Lower lobe of right lung (tissue), 2 donors: Measurements from ENCODE around the gene CHST3. TPM values are rescaled to one million over a fixed set of nuclear protein-coding genes. Genes with fewer than 3 reads are reported as not detected.

Experiments used
- ATAC-seq, 2 donors: fragments of 200-7000 bp; cut with Tn5 transposase; one replicate each; pipeline ENCODE4 v1.9.1; 2020 to 2022; ENCODE audit warnings: mild to moderate bottlenecking in 2 of 2, moderate library complexity in 2 of 2
- DNase-seq: peaks from one replicate; pipeline ENCODE4 v3.0.0-alpha.2; 2020
- H3K27ac ChIP-seq: fragments of 200-600 bp; one replicate; pipeline ENCODE4 v1.8.0; 2022
- H3K27me3 ChIP-seq: fragments of 200-600 bp; one replicate; pipeline ENCODE4 v1.8.0; 2022; ENCODE audit warnings: low read depth
- H3K36me3 ChIP-seq: fragments of 200-600 bp; one replicate; pipeline ENCODE4 v1.8.0; 2022; ENCODE audit warnings: mild to moderate bottlenecking
- H3K4me1 ChIP-seq: fragments of 200-600 bp; one replicate; pipeline ENCODE4 v1.8.0; 2022
- H3K4me3 ChIP-seq: fragments of 200-600 bp; one replicate; pipeline ENCODE4 v1.8.0; 2022; ENCODE audit warnings: mild to moderate bottlenecking
- H3K9me3 ChIP-seq: fragments of 200-600 bp; one replicate; pipeline ENCODE4 v1.8.0; 2022
- intact Hi-C: fragments of 100-400 bp; cut with DNase I; formaldehyde crosslinking; loops from one replicate; pipeline ENCODE4 v1.11.0; 2022
- total RNA-seq: library from RNA; stranded (reverse); fragmentation: NEBNext Ultra II Directional; extraction: Animal tissue kit (Norgen Biotek cat#: 25700); gene quantifications from one replicate; pipeline ENCODE4 v1.2.1, GENCODE V29; 2021
- TF ChIP-seq, protein P1 (sequence below): fragments of 200-600 bp; IDR thresholded peaks from one replicate; pipeline ENCODE4 v1.8.0; 2022; ENCODE audit warnings: antibody characterized with exemption, mild to moderate bottlenecking
- donor health status: DM: no; HTN: yes; CAD: no; lungs with severe emphysema.

The CHST3 gene
- total RNA-seq, 1 donor from 2014 or later: 12.0 TPM

DNA sequence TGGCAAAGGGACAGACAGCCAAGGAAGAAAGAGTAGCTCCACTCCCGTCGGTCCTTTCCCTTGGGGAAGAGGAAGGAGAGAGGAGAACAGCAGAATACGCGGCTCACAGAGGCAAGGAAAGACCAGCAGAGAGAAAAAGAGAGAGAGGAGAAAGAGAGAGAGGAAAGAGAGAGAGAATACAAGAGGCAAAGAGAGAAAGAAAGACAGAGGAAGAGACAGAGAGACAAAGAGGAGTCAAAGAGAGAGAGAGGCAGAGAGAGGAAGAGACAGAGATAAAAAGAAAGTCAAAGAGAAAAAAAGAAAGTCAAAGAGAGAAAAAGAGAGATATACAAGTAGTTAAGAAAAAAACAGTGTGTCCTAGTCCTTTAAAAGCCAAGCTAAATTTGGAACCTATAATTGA, 23.4 kb upstream of the CHST3 start:
- no peak overlapping the region for H3K27ac ChIP-seq
- H3K27me3 ChIP-seq: no peaks in the 10 kb centered on the region
- peaks cover 22% of the 10 kb centered on the region for H3K9me3 ChIP-seq
- no peak overlapping the region for H3K4me3 ChIP-seq
- DNase-seq: no peak
- H3K4me1 ChIP-seq: no peaks in the 10 kb centered on the region
- TF ChIP-seq, protein P1, sequence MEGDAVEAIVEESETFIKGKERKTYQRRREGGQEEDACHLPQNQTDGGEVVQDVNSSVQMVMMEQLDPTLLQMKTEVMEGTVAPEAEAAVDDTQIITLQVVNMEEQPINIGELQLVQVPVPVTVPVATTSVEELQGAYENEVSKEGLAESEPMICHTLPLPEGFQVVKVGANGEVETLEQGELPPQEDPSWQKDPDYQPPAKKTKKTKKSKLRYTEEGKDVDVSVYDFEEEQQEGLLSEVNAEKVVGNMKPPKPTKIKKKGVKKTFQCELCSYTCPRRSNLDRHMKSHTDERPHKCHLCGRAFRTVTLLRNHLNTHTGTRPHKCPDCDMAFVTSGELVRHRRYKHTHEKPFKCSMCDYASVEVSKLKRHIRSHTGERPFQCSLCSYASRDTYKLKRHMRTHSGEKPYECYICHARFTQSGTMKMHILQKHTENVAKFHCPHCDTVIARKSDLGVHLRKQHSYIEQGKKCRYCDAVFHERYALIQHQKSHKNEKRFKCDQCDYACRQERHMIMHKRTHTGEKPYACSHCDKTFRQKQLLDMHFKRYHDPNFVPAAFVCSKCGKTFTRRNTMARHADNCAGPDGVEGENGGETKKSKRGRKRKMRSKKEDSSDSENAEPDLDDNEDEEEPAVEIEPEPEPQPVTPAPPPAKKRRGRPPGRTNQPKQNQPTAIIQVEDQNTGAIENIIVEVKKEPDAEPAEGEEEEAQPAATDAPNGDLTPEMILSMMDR: no peak
- H3K36me3 ChIP-seq: no peaks in the 10 kb centered on the region
- intact Hi-C loops: no loop called here
- ATAC-seq: no peak

DNA sequence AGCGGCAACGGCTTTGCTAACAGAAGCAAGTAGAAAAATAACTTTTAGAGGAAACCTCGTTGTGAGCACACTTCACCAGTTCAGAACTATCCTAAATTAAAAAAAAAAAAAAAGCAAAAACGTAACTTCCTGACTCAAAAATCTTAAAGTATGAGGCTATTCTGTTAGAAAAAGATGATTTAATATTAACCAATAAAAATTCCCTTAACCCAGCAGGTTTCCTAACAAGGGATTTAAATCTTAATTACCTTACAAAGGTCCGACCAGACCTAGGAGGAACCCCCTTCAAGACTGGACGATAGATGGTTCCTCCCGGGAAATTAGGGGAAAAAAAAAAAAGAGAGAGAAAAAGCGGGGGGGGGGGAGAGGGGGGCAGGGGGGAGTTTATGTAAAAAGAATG, 22.9 kb upstream of the CHST3 start:
- no peak for DNase-seq
- H3K4me1 ChIP-seq: no peaks in the 10 kb centered on the region
- ATAC-seq: no peak
- peaks cover 28% of the 10 kb centered on the region for H3K9me3 ChIP-seq
- no peaks in the 10 kb centered on the region for H3K27me3 ChIP-seq
- intact Hi-C loops: no loop called here
- no peak overlapping the region for H3K27ac ChIP-seq
- H3K36me3 ChIP-seq: no peaks in the 10 kb centered on the region
- TF ChIP-seq, protein P1: no peak
- no peak overlapping the region for H3K4me3 ChIP-seq

DNA sequence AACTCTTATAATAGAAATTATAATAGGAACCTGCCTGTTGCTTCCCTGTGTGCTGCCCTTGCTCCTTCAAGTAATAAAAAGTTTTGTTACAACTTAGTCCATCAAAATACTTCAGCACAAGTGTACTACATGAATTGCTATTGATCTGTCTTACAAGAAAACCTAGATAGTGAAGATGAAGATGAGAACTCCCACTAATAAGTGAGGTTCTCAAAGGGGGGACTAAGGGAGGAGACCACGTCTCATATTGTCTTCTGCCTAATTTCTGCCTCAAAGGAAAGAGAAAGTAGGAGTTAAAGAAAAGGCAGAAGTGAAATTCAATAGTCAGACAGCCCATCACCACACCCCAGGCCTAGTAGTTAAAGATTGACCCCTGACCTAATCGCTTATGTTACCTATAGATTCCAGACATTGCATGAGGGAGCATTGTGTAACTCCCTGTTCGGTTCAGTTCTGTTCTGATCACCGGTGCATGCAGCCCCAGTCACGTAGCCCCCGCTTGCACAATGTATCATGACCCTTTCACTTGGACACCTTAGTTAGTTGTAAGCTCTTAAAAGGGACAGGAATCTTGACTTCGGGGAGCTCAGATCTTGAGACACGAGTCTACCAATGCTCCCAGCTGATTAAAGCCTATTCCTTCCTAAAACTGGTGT, 18.2 kb upstream of the CHST3 start:
- no peaks in the 10 kb centered on the region for H3K36me3 ChIP-seq
- ATAC-seq (no peak), DNase-seq (no peak)
- TF ChIP-seq, protein P1: no peak
- no peaks in the 10 kb centered on the region for H3K4me1 ChIP-seq
- no peak overlapping the region for H3K27ac ChIP-seq
- no peaks in the 10 kb centered on the region for H3K27me3 ChIP-seq
- intact Hi-C loops: no loop called here
- H3K4me3 ChIP-seq: no peak overlapping the region
- peaks cover 44% of the 10 kb centered on the region for H3K9me3 ChIP-seq

DNA sequence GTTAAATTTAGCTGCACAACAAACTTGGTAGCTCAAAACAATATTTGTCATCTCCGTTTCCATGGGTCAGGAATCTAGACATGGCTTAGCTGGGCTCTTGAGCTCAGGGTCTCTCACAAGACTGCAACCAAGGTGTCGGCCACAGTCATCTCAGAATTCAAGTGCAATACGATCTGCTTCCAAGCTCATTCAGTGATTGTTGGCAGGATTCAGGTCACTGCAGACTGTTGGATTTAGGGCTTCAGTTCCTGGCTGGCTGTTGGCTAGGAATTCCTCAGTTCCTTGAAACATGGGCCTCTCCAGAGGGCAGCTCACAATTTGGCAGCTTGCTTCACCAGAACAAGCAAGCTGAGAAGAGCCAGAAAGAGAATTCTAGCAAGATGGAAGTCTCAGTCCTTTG, 17.5 kb upstream of the CHST3 start:
- no peaks in the 10 kb centered on the region for H3K36me3 ChIP-seq
- TF ChIP-seq, protein P1: no peak
- intact Hi-C loops: no loop called here
- no peaks in the 10 kb centered on the region for H3K4me1 ChIP-seq
- no peak overlapping the region for H3K27ac ChIP-seq
- no peak for DNase-seq
- H3K4me3 ChIP-seq: no peak overlapping the region
- H3K27me3 ChIP-seq: no peaks in the 10 kb centered on the region
- H3K9me3 ChIP-seq: peaks cover 44% of the 10 kb centered on the region
- ATAC-seq: no peak

DNA sequence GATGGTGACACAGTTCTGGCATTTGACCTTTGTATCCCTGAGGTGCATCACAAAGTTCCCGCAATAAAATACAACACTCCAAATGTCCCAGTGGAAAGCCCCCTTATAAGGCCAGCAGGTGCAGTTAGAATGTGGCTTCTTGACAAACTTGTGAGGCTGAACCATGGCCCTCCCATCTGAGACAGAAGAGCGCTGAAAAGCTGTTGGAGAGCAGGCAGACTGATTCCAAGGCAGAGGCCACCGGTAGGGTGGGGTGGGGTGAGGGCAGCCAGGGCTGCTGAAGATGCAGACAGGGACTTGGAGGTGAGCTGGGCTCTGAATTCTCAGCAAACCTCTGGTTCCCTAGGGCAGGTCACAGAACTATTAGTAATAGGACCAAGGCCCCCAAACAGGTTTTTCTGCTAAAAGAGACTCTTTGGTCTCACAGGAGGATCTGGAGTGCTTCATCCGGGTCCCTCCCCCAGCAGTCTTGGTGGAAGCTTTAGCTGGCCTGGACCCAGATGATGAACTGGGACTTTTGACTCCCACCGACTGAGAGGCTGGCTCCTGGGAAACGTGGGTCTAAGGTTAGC, 15.6 kb upstream of the CHST3 start:
- Histone ChIP-seq H3K9me3 (peaks cover 44% of the 10 kb centered on the region), H3K27me3 (no peaks in the 10 kb centered on the region), H3K4me1 (no peaks in the 10 kb centered on the region), H3K36me3 (no peaks in the 10 kb centered on the region), H3K27ac (no peak overlapping the region), H3K4me3 (no peak overlapping the region)
- DNase-seq (no peak), ATAC-seq (no peak)
- TF ChIP-seq, protein P1: no peak
- intact Hi-C loops: no loop called here
